ENCODE data around the gene CFAP221. TPM values are rescaled to one million over a fixed set of nuclear protein-coding genes. Genes with fewer than 3 reads are reported as not detected.

CFAP221 gene
- total and polyA plus RNA-seq, 2 experiments from 2014 or later = 0.42 to 0.65 TPM

DNA sequence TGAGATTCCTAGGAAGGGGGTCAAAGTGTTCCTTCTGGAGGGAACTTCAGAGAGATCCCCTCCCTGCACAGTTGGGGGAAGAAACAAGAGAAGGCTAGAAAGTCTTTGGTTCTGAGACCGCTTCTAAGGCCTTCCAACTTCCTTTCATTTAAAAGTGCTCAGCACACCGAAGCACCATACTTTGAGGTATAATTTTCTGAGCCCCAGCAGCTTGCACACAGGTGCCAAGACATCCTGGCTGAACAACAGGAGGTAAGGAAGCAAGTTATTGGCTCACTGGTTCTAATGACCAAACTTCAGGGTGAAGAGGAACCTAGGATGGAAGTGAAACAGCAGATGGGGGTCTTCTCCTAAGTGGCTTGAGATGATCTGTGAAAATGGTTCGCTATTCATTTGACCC is 154.0 kb downstream of the CFAP221 start:
- peaks cover 65% of the 10 kb centered on the region for H3K4me1 ChIP-seq (ENCODE audit: insufficient read depth)
- Mint-ChIP-seq H3K36me3 (ENCODE audit: low read depth) (no peaks in the 10 kb centered on the region; the same call in 2 of the 3 replicates), H3K27ac (no peak overlapping the region), H3K4me1 (peaks cover 79% of the 10 kb centered on the region), H3K9me3 (no peaks in the 10 kb centered on the region), H3K4me3 (no peak overlapping the region; the same call in 2 of the 3 replicates), H3K27me3 (ENCODE audit: insufficient read depth, low read depth, poor library complexity) (peaks cover 14% of the 10 kb centered on the region)
- H3F3A ChIP-seq (replicated peaks; ENCODE audit: low read depth) = peaks cover 32% of the 10 kb centered on the region
- no peaks in the 10 kb centered on the region for H3K27me3 ChIP-seq (ENCODE audit: insufficient read depth)
- no peak overlapping the region for H3K27ac ChIP-seq (ENCODE audit: low read depth)
- TF ChIP-seq, protein P1, sequence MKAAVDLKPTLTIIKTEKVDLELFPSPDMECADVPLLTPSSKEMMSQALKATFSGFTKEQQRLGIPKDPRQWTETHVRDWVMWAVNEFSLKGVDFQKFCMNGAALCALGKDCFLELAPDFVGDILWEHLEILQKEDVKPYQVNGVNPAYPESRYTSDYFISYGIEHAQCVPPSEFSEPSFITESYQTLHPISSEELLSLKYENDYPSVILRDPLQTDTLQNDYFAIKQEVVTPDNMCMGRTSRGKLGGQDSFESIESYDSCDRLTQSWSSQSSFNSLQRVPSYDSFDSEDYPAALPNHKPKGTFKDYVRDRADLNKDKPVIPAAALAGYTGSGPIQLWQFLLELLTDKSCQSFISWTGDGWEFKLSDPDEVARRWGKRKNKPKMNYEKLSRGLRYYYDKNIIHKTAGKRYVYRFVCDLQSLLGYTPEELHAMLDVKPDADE (IDR thresholded peaks at IDR 0.05) = no peak
- no peak for TF ChIP-seq CREB1 (CRISPR knock-in tag; IDR thresholded peaks at IDR 0.05; ENCODE audit: low read depth)
- TF ChIP-seq ZNF331 (CRISPR knock-in tag; IDR thresholded peaks at IDR 0.05; ENCODE audit: low read depth) = no peak
- no peak for TF ChIP-seq EZH2phosphoT487 (IDR thresholded peaks at IDR 0.05; ENCODE audit: unreplicated experiment)
- TF ChIP-seq STAT1 (IDR thresholded peaks at IDR 0.05; ENCODE audit: unreplicated experiment) = no peak
- TF ChIP-seq, protein P2, sequence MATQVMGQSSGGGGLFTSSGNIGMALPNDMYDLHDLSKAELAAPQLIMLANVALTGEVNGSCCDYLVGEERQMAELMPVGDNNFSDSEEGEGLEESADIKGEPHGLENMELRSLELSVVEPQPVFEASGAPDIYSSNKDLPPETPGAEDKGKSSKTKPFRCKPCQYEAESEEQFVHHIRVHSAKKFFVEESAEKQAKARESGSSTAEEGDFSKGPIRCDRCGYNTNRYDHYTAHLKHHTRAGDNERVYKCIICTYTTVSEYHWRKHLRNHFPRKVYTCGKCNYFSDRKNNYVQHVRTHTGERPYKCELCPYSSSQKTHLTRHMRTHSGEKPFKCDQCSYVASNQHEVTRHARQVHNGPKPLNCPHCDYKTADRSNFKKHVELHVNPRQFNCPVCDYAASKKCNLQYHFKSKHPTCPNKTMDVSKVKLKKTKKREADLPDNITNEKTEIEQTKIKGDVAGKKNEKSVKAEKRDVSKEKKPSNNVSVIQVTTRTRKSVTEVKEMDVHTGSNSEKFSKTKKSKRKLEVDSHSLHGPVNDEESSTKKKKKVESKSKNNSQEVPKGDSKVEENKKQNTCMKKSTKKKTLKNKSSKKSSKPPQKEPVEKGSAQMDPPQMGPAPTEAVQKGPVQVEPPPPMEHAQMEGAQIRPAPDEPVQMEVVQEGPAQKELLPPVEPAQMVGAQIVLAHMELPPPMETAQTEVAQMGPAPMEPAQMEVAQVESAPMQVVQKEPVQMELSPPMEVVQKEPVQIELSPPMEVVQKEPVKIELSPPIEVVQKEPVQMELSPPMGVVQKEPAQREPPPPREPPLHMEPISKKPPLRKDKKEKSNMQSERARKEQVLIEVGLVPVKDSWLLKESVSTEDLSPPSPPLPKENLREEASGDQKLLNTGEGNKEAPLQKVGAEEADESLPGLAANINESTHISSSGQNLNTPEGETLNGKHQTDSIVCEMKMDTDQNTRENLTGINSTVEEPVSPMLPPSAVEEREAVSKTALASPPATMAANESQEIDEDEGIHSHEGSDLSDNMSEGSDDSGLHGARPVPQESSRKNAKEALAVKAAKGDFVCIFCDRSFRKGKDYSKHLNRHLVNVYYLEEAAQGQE (IDR thresholded peaks at IDR 0.05; ENCODE audit: unreplicated experiment) = no peak
- no peak for TF ChIP-seq EZH2 (IDR thresholded peaks at IDR 0.05; ENCODE audit: low read depth, unreplicated experiment)
- no peak for TF ChIP-seq POLR2AphosphoS5 (IDR thresholded peaks at IDR 0.05; ENCODE audit: low read depth)
- no peak for TF ChIP-seq JUNB (IDR thresholded peaks at IDR 0.05; ENCODE audit: unreplicated experiment)
- TF ChIP-seq, protein P3, sequence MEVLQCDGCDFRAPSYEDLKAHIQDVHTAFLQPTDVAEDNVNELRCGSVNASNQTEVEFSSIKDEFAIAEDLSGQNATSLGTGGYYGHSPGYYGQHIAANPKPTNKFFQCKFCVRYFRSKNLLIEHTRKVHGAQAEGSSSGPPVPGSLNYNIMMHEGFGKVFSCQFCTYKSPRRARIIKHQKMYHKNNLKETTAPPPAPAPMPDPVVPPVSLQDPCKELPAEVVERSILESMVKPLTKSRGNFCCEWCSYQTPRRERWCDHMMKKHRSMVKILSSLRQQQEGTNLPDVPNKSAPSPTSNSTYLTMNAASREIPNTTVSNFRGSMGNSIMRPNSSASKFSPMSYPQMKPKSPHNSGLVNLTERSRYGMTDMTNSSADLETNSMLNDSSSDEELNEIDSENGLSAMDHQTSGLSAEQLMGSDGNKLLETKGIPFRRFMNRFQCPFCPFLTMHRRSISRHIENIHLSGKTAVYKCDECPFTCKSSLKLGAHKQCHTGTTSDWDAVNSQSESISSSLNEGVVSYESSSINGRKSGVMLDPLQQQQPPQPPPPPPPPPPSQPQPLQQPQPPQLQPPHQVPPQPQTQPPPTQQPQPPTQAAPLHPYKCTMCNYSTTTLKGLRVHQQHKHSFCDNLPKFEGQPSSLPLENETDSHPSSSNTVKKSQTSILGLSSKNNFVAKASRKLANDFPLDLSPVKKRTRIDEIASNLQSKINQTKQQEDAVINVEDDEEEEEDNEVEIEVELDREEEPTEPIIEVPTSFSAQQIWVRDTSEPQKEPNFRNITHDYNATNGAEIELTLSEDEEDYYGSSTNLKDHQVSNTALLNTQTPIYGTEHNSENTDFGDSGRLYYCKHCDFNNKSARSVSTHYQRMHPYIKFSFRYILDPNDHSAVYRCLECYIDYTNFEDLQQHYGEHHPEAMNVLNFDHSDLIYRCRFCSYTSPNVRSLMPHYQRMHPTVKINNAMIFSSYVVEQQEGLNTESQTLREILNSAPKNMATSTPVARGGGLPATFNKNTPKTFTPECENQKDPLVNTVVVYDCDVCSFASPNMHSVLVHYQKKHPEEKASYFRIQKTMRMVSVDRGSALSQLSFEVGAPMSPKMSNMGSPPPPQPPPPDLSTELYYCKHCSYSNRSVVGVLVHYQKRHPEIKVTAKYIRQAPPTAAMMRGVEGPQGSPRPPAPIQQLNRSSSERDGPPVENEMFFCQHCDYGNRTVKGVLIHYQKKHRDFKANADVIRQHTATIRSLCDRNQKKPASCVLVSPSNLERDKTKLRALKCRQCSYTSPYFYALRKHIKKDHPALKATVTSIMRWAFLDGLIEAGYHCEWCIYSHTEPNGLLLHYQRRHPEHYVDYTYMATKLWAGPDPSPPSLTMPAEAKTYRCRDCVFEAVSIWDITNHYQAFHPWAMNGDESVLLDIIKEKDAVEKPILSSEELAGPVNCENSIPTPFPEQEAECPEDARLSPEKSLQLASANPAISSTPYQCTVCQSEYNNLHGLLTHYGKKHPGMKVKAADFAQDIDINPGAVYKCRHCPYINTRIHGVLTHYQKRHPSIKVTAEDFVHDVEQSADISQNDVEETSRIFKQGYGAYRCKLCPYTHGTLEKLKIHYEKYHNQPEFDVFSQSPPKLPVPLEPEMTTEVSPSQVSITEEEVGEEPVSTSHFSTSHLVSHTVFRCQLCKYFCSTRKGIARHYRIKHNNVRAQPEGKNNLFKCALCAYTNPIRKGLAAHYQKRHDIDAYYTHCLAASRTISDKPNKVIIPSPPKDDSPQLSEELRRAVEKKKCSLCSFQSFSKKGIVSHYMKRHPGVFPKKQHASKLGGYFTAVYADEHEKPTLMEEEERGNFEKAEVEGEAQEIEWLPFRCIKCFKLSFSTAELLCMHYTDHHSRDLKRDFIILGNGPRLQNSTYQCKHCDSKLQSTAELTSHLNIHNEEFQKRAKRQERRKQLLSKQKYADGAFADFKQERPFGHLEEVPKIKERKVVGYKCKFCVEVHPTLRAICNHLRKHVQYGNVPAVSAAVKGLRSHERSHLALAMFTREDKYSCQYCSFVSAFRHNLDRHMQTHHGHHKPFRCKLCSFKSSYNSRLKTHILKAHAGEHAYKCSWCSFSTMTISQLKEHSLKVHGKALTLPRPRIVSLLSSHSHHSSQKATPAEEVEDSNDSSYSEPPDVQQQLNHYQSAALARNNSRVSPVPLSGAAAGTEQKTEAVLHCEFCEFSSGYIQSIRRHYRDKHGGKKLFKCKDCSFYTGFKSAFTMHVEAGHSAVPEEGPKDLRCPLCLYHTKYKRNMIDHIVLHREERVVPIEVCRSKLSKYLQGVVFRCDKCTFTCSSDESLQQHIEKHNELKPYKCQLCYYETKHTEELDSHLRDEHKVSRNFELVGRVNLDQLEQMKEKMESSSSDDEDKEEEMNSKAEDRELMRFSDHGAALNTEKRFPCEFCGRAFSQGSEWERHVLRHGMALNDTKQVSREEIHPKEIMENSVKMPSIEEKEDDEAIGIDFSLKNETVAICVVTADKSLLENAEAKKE (CRISPR knock-in tag; IDR thresholded peaks at IDR 0.05) = no peak
- TF ChIP-seq ZNF114 (CRISPR knock-in tag; IDR thresholded peaks at IDR 0.05) = no peak
- TF ChIP-seq, protein P4, sequence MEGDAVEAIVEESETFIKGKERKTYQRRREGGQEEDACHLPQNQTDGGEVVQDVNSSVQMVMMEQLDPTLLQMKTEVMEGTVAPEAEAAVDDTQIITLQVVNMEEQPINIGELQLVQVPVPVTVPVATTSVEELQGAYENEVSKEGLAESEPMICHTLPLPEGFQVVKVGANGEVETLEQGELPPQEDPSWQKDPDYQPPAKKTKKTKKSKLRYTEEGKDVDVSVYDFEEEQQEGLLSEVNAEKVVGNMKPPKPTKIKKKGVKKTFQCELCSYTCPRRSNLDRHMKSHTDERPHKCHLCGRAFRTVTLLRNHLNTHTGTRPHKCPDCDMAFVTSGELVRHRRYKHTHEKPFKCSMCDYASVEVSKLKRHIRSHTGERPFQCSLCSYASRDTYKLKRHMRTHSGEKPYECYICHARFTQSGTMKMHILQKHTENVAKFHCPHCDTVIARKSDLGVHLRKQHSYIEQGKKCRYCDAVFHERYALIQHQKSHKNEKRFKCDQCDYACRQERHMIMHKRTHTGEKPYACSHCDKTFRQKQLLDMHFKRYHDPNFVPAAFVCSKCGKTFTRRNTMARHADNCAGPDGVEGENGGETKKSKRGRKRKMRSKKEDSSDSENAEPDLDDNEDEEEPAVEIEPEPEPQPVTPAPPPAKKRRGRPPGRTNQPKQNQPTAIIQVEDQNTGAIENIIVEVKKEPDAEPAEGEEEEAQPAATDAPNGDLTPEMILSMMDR (conservative IDR thresholded peaks at IDR 0.05; ENCODE audit: low read depth in 2 of 2) = no peak
- H3K4me3 ChIP-seq = no peak overlapping the region
- no peak overlapping the region for H2AFZ ChIP-seq
- no peaks in the 10 kb centered on the region for H4K20me1 ChIP-seq (replicated peaks; ENCODE audit: insufficient read depth)
- peaks cover 6% of the 10 kb centered on the region; the same call in 1 of the 2 replicates for H3K9me2 ChIP-seq (ENCODE audit: insufficient read depth)
- ATAC-seq (no peak), DNase-seq (ENCODE audit: low spot score) (no peak)
- H3K36me3 ChIP-seq (ENCODE audit: insufficient read depth) = no peaks in the 10 kb centered on the region
- no peak overlapping the region for H3K4me2 ChIP-seq
- no peaks in the 10 kb centered on the region for H3K79me2 ChIP-seq (replicated peaks; ENCODE audit: insufficient read depth)

All from GM23338 (cell line).